HL-60 (cell line): ENCODE results near the gene FHAD1.

Source experiments
- DNase-seq, 2 experiments: peaks; one replicate each; pipeline ENCODE4 v3.0.0-alpha.2; 2010 to 2020; ENCODE audit warnings: low read depth in 1 of 2, low spot score in 1 of 2
- H3K27ac ChIP-seq: fragments of 250-450 bp; sonication (Bioruptor Pico); replicated peaks from 2 replicates; pipeline ENCODE4 v1.5.1; 2020; ENCODE audit warnings: mild to moderate bottlenecking, moderate library complexity
- H3K27me3 ChIP-seq: fragments of 250-450 bp; sonication (Bioruptor Pico); 2 replicates; pipeline ENCODE4 v1.5.1; 2021; ENCODE audit warnings: mild to moderate bottlenecking, moderate library complexity; ENCODE audit not compliant: insufficient read depth, poor library complexity, severe bottlenecking
- H3K4me3 ChIP-seq: replicated peaks from 2 replicates; pipeline ENCODE4 v1.5.1; 2011; ENCODE audit warnings: mild to moderate bottlenecking, control low read depth, low read length; ENCODE audit not compliant: insufficient read depth
- GABPA ChIP-seq: IDR thresholded peaks from 2 replicates; pipeline ENCODE4 v1.6.1; 2012; ENCODE audit warnings: low read depth
- POLR2AphosphoS5 ChIP-seq: IDR thresholded peaks from 2 replicates; pipeline ENCODE4 v1.6.1; 2012; ENCODE audit warnings: low read depth
- SPI1 ChIP-seq: IDR thresholded peaks from 2 replicates; pipeline ENCODE4 v1.6.1; 2012; ENCODE audit warnings: low read depth, mild to moderate bottlenecking, borderline replicate concordance
- TF ChIP-seq, protein P1 (sequence below): IDR thresholded peaks from one replicate; pipeline ENCODE4 v1.5.1; 2011; ENCODE audit warnings: low read length, control low read depth, inconsistent platforms; ENCODE audit not compliant: insufficient read depth
- TF ChIP-seq, protein P2 (sequence below): IDR thresholded peaks from 2 replicates; pipeline ENCODE4 v1.6.1; 2012; ENCODE audit warnings: low read depth; ENCODE audit not compliant: insufficient replicate concordance

The FHAD1 gene

DNA sequence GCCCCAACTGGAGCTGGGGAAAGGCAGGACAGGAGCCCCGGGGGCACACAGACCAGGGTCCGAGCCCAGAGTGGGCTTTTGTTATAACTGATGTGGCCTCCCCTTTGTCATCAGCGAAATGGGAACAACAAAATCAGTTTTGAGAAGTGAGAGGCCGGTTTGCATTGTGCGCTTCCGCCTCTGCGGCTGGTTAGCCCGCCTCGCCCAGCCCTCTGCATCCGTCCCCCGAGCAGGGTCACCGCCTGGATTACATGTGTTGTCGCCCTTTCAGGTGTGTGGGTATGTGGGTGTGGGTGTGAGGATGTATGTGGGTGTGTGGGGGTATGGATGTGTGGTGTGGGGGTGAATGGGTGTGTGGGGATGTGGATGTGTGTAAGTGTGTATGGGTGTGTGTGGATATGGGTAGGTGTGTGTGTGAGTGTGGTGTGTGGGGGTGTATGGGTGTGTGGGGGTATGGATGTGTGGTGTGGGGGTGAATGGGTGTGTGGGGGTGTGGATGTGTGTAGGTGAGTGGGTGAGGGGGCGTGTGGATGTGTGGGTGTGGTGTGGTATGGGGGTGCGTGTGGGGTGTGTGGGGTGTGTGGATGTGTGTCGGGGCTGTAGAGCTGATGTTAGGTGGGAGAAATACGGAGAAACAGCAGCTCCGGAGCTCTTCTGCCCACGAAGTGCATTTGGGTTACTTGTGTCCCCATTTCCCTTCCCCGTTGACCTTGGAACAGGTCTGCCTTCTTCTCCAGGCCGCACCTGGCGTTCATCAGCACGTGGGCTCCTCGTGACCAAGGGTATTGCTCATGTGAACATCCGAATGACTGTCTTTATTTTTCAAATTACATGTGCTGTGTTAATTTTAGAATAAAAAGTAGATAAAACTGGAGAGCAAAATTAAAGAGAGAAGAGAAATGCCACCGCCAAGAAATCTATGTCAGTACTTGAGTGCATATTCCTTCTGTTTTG is 67.6 kb downstream of the FHAD1 start:
- no peak for DNase-seq
- TF ChIP-seq, protein P1, sequence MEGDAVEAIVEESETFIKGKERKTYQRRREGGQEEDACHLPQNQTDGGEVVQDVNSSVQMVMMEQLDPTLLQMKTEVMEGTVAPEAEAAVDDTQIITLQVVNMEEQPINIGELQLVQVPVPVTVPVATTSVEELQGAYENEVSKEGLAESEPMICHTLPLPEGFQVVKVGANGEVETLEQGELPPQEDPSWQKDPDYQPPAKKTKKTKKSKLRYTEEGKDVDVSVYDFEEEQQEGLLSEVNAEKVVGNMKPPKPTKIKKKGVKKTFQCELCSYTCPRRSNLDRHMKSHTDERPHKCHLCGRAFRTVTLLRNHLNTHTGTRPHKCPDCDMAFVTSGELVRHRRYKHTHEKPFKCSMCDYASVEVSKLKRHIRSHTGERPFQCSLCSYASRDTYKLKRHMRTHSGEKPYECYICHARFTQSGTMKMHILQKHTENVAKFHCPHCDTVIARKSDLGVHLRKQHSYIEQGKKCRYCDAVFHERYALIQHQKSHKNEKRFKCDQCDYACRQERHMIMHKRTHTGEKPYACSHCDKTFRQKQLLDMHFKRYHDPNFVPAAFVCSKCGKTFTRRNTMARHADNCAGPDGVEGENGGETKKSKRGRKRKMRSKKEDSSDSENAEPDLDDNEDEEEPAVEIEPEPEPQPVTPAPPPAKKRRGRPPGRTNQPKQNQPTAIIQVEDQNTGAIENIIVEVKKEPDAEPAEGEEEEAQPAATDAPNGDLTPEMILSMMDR = no peak
- TF ChIP-seq GABPA (no peak), SPI1 (no peak), POLR2AphosphoS5 (no peak)
- TF ChIP-seq, protein P2, sequence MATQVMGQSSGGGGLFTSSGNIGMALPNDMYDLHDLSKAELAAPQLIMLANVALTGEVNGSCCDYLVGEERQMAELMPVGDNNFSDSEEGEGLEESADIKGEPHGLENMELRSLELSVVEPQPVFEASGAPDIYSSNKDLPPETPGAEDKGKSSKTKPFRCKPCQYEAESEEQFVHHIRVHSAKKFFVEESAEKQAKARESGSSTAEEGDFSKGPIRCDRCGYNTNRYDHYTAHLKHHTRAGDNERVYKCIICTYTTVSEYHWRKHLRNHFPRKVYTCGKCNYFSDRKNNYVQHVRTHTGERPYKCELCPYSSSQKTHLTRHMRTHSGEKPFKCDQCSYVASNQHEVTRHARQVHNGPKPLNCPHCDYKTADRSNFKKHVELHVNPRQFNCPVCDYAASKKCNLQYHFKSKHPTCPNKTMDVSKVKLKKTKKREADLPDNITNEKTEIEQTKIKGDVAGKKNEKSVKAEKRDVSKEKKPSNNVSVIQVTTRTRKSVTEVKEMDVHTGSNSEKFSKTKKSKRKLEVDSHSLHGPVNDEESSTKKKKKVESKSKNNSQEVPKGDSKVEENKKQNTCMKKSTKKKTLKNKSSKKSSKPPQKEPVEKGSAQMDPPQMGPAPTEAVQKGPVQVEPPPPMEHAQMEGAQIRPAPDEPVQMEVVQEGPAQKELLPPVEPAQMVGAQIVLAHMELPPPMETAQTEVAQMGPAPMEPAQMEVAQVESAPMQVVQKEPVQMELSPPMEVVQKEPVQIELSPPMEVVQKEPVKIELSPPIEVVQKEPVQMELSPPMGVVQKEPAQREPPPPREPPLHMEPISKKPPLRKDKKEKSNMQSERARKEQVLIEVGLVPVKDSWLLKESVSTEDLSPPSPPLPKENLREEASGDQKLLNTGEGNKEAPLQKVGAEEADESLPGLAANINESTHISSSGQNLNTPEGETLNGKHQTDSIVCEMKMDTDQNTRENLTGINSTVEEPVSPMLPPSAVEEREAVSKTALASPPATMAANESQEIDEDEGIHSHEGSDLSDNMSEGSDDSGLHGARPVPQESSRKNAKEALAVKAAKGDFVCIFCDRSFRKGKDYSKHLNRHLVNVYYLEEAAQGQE = no peak
- no peak overlapping the region for H3K27ac ChIP-seq
- H3K27me3 ChIP-seq = peaks cover 2% of the 10 kb centered on the region
- H3K4me3 ChIP-seq = no peak overlapping the region

DNA sequence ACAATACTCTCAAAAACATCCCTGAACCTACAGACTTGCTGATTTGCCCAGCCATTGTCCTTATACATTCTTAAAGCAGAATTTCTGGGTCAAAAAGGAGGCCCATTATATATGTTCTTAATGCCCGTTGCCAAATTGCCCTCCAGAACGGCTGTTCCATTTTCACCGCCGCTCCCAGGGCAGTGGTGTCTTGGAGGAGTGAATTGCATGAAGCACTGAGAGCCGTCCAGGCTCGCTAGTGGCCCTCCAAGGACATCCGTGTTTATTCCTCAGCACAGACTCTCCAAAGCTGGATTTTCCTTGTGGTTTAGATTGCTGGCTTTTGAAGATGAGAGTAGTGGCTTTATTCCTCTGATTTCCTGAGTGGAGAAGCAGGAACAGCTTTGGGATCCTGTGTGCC is 68.8 kb downstream of the FHAD1 start:
- TF ChIP-seq POLR2AphosphoS5 = no peak
- TF ChIP-seq GABPA = no peak
- TF ChIP-seq, protein P1 = no peak
- TF ChIP-seq, protein P2 = no peak
- TF ChIP-seq SPI1 = no peak
- no peak for DNase-seq
- no peak overlapping the region for H3K27ac ChIP-seq
- peaks cover 2% of the 10 kb centered on the region for H3K27me3 ChIP-seq
- H3K4me3 ChIP-seq = no peak overlapping the region

DNA sequence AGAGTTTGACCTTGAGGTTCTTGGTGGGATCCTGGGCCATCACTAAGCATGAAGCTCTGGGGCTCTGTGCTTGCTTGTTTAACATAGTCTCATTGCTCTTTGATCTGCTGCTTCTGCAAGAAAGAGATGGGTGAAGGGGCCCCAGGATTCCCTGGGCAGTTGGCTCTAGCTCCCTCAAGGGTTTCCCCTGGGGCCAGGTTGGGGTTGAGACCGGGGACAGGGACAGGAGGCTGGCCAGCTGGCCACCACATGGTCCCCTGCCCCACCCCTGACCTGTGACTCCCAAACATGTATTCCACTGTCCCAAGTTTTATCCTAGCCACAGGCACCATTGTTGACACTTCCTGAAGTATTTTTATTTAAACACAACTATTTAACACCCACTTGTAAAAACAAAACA is 69.5 kb downstream of the FHAD1 start:
- no peak for TF ChIP-seq POLR2AphosphoS5
- TF ChIP-seq, protein P1 = no peak
- TF ChIP-seq GABPA = no peak
- TF ChIP-seq, protein P2 = no peak
- no peak for TF ChIP-seq SPI1
- H3K4me3 ChIP-seq = no peak overlapping the region
- peaks cover 2% of the 10 kb centered on the region for H3K27me3 ChIP-seq
- no peak for DNase-seq
- no peak overlapping the region for H3K27ac ChIP-seq
